ENCODE data around the gene ZBTB39. TPM values are rescaled to one million over a fixed set of nuclear protein-coding genes. Genes with fewer than 3 reads are reported as not detected.

ZBTB39 gene
- total RNA-seq, 4 donors from 2014 or later = 6.1 to 8.9 (median 6.7) TPM

DNA sequence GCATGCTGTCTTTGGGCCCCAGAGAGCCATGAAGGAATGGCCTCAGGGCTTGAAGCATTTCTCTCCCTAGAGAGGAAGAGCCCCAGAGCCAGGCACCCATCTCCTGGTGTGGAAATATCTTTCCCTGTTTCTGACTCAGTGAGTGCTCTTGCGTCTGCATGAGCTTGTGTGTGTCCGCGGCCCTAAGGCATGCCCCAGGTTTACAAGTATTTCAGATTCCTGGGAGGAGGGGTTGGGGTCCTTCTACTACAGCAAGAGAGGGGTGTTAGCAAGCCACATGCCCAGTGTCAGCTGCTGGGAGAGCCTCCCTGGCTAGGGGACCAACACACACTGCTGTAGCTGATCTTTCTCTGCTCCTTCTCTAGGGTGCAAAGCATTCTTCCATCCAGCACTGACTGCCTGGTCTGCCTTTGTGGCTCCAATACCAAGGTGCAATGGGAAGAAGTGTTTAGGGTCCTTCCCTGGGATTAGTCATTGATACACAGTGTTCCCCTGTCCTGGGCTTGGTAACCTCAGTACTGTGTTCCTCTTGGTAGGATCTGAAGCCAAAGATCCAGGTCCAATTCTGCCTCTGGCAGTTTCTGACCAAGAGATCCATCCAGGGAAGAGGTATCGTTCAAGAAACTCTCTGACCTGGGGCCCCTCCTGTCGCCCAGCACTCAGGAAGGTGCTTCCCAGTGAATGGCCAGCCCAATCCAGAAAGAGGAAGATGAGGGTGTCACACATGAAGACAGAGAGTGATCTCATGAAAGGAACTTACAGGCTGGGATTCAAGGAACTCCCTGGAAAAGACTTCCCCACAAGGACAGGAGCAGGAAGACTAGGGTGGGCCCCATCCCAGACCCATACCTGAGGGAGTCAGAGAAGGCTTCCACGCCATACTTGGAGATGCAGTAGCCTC lies 52.0 kb downstream of the ZBTB39 start:
- no peak for ATAC-seq
- Histone ChIP-seq H3K4me3 (no peak overlapping the region), H3K4me1 (no peaks in the 10 kb centered on the region), H3K27me3 (no peaks in the 10 kb centered on the region), H3K27ac (no peak overlapping the region), H3K9me3 (peaks cover 0 to 16% (median 0%) of the 10 kb centered on the region in 3 donors), H3K36me3 (peaks cover 0 to 13% of the 10 kb centered on the region in 2 donors)
- WGBS, 2 donors (ENCODE audit: low coverage in 1 of 2) = 84% methylated on average over 4 of the region's 6 CpGs; no CpG with 5 or more reads in 1 of the 2 donors
- TF ChIP-seq EP300 (IDR thresholded peaks at IDR 0.05) (no peak), POLR2AphosphoS5 (IDR thresholded peaks at IDR 0.05) (no peak), CTCF (IDR thresholded peaks at IDR 0.05) (no peak), POLR2A (IDR thresholded peaks at IDR 0.05) (no peak)

DNA sequence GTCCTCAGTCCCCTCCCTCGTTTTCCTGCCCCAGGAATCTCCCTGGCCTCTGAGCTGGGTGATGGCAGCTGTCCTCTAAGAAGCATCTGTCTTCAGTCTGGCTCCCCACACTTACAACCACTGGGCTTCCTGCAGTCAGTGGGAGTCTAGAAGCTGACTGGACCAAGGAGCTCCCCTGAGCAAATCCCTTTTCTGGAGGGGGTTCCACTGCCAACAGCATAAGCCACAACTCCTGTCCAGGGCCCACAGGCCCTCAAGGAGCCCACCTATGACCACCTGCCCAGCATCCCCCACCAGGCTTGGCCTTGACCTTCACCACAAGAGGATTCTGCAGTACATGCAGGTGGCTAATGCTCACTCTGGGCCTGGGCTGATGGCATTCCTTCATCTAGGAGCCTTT lies 53.0 kb downstream of the ZBTB39 start:
- Histone ChIP-seq H3K9me3 (peaks cover 0 to 6% (median 0%) of the 10 kb centered on the region in 3 donors), H3K27ac (no peak overlapping the region), H3K36me3 (peaks cover 0 to 13% of the 10 kb centered on the region in 2 donors), H3K4me3 (no peak overlapping the region), H3K27me3 (no peaks in the 10 kb centered on the region), H3K4me1 (no peaks in the 10 kb centered on the region)
- no peak for ATAC-seq
- TF ChIP-seq CTCF (IDR thresholded peaks at IDR 0.05) (no peak), POLR2AphosphoS5 (IDR thresholded peaks at IDR 0.05) (no peak), EP300 (IDR thresholded peaks at IDR 0.05) (no peak), POLR2A (IDR thresholded peaks at IDR 0.05) (no peak)
- 29% methylated on average over 1 of the region's 1 CpG; no CpG with 5 or more reads in 1 of the 2 donors for WGBS, 2 donors (ENCODE audit: low coverage in 1 of 2)

DNA sequence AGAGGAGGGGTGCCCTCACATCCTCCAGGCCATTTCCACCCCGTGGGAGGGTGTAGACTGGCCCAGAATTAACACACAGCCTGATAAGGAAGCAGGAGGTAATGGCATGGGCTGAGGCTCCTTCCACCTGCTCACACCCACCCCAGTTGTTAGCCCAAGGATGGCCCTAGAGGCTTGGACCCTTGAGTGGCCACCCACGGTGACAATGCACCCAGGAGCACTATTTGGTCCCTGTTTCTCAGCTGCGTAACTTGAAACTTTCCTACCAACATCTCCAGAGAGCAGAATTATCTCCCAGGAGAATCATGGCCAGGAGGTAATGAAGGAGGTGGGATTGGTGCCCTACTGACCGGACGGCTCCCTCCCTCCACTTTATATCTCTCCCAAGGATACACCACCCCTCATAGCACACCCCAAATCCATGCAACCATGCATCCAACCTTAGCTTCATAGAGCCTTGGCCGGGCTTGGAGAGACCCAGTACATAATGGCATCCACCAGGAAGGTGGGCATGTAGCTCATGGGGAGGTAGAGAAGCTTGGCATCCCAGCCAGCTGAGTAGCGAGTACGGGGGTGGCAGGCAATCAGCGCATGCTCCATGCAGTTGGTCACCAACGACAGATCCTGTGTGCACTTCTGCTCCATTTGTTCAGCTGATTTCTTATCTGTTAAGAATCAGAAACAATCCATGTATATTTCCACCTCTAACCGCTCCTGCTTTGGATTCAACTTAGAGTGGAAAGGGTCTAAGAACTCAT lies 54.6 kb downstream of the ZBTB39 start:
- Histone ChIP-seq H3K27me3 (no peaks in the 10 kb centered on the region), H3K4me3 (no peak overlapping the region), H3K9me3 (no peaks in the 10 kb centered on the region), H3K36me3 (peaks cover 0 to 13% of the 10 kb centered on the region in 2 donors), H3K4me1 (no peaks in the 10 kb centered on the region), H3K27ac (no peak overlapping the region)
- WGBS, 2 donors (ENCODE audit: low coverage in 1 of 2) = 91 to 100% methylated on average over 1 to 6 of the region's 11 CpGs
- no peak for TF ChIP-seq POLR2AphosphoS5 (IDR thresholded peaks at IDR 0.05)
- no peak for TF ChIP-seq POLR2A (IDR thresholded peaks at IDR 0.05)
- no peak for TF ChIP-seq EP300 (IDR thresholded peaks at IDR 0.05)
- no peak for TF ChIP-seq CTCF (IDR thresholded peaks at IDR 0.05)
- no peak for ATAC-seq

DNA sequence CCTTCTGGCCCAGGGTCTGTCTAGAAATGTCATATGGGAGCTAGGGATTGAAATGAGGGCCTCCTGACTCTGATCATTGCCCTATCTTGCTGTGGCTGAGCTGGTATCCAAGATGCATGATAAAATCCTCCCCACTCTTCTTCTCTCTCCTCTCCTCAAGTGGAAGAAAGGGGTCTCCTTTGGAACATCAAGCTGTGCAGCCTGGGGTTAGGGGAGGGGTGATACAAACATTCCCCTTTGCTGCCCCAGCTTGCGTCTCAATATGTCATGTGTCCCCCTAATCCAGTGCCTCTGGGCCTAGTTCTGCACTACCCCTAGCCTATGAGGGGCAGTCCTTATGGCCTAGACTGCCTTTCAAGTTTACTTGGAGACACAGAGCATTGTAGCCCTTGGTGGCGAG lies 57.5 kb downstream of the ZBTB39 start:
- ATAC-seq = no peak

More for the DNA sequence above, 57.5 kb downstream of the ZBTB39 start:
- 80% methylated on average over 1 of the region's 2 CpGs; no CpG with 5 or more reads in 1 of the 2 donors for WGBS, 2 donors (ENCODE audit: low coverage in 1 of 2)
- H3K27me3 ChIP-seq = no peaks in the 10 kb centered on the region
- no peak overlapping the region for H3K4me3 ChIP-seq
- no peak overlapping the region for H3K27ac ChIP-seq
- H3K9me3 ChIP-seq = no peaks in the 10 kb centered on the region
- no peaks in the 10 kb centered on the region for H3K4me1 ChIP-seq
- H3K36me3 ChIP-seq = peaks cover 0 to 13% of the 10 kb centered on the region in 2 donors
- TF ChIP-seq POLR2A (IDR thresholded peaks at IDR 0.05) = no peak
- no peak for TF ChIP-seq EP300 (IDR thresholded peaks at IDR 0.05)
- TF ChIP-seq POLR2AphosphoS5 (IDR thresholded peaks at IDR 0.05) = no peak
- TF ChIP-seq CTCF (IDR thresholded peaks at IDR 0.05) = no peak

Other genes starting within 250 kb of the ZBTB39 start
- 1 to 10 TPM in 3 of 4 donors, not detected in 1; 2.6 to 6.6 (median 5.2) TPM for gene HSD17B6, start 243.2 kb downstream of the ZBTB39 start, total RNA-seq
- gene SDR9C7, start 72.1 kb downstream of the ZBTB39 start, total RNA-seq = not detected
- under 1 TPM in 3 of 4 donors, not detected in 1; 0.22 to 0.81 (median 0.27) TPM for gene RDH16, start 48.9 kb downstream of the ZBTB39 start, total RNA-seq
- not detected for gene TAC3, start 10.0 kb upstream of the ZBTB39 start, total RNA-seq
- under 1 TPM; 0.22 to 0.54 (median 0.29) TPM for gene MYO1A, start 43.6 kb upstream of the ZBTB39 start, total RNA-seq
- gene NEMP1, start 72.2 kb upstream of the ZBTB39 start, total RNA-seq = 10 to 100 TPM; 11.8 to 14.9 (median 12.7) TPM
- gene NAB2, start 82.6 kb upstream of the ZBTB39 start, total RNA-seq = 10 to 100 TPM; 30.7 to 41.3 (median 38.8) TPM
- 100 to 1,000 TPM in 3 of 4 donors, 10 to 100 TPM in 1; 92.5 to 166 (median 156) TPM for gene STAT6, start 104.8 kb upstream of the ZBTB39 start, total RNA-seq
- 100 to 1,000 TPM; 185 to 292 (median 216) TPM for gene LRP1, start 121.9 kb upstream of the ZBTB39 start, total RNA-seq
- gene LRP1-AS, start 141.1 kb upstream of the ZBTB39 start, total RNA-seq = not detected
- gene NXPH4, start 210.2 kb upstream of the ZBTB39 start, total RNA-seq = 1 to 10 TPM in 1 of 4 donors, not detected in 3; 1.1 TPM
- gene SHMT2, start 223.2 kb upstream of the ZBTB39 start, total RNA-seq = 10 to 100 TPM; 20.5 to 42.4 (median 34.4) TPM
- gene STAC3, start 244.6 kb upstream of the ZBTB39 start, total RNA-seq = under 1 TPM in 3 of 4 donors, not detected in 1; 0.32 to 0.94 (median 0.35) TPM

Measured in gastroesophageal sphincter (tissue), 4 donors.